Right ventricle myocardium inferior (tissue), 1 donor: Measurements from ENCODE around the gene KCND3. TPM values are rescaled to one million over a fixed set of nuclear protein-coding genes. Genes with fewer than 3 reads are reported as not detected.

Experiments used
- ATAC-seq: fragments of 200-7000 bp; cut with Tn5 transposase; one replicate; pipeline ENCODE4 v1.9.1; 2020; ENCODE audit warnings: mild to moderate bottlenecking, moderate library complexity
- DNase-seq: peaks from one replicate; pipeline ENCODE4 v3.0.0; 2021; ENCODE audit errors: missing footprints
- intact Hi-C: fragments of 100-400 bp; cut with DNase I; formaldehyde crosslinking; loops from one replicate; pipeline ENCODE4 v1.11.0; 2022
- total RNA-seq: library from RNA; stranded (reverse); fragmentation: NEBNext Ultra II Directional; extraction: Animal tissue kit (Norgen Biotek cat#: 25700); gene quantifications from one replicate; pipeline ENCODE4 v1.2.1, GENCODE V29; 2021
- donor health status: DM: no; HTN: yes; CAD: no; lungs with severe emphysema.

The KCND3 gene
- total RNA-seq, 1 donor from 2014 or later, result 20.7 TPM

GRCh38 chr1:111784273-111784901 is 205.1 kb downstream of the KCND3 start:
- DNase-seq, result no peak
- no peak for ATAC-seq
- intact Hi-C loops, result no loop called here

GRCh38 chr1:111779546-111779945 is 209.9 kb downstream of the KCND3 start:
- ATAC-seq (no peak), DNase-seq (no peak)
- intact Hi-C loops, result no loop called here

GRCh38 chr1:111778541-111779051 is 210.9 kb downstream of the KCND3 start:
- intact Hi-C loops, result no loop called here
- ATAC-seq (no peak), DNase-seq (no peak)

GRCh38 chr1:111778066-111778465 is 211.4 kb downstream of the KCND3 start:
- intact Hi-C loops, result no loop called here

GRCh38 chr1:111777301-111777700 is 212.2 kb downstream of the KCND3 start:
- DNase-seq (no peak), ATAC-seq (no peak)
- intact Hi-C loops, result no loop called here

More at GRCh38 chr1:111778066-111778465, 211.4 kb downstream of the KCND3 start:
- no peak for DNase-seq
- ATAC-seq, result no peak

- DNase-seq, result no peak
- intact Hi-C loops, result no loop called here
Measured at GRCh38 chr1:111776861-111777260, 212.6 kb downstream of the KCND3 start.

GRCh38 chr1:111776391-111776790 is 213.1 kb downstream of the KCND3 start:
- intact Hi-C loops, result no loop called here
- ATAC-seq (no peak), DNase-seq (no peak)

More at GRCh38 chr1:111776861-111777260, 212.6 kb downstream of the KCND3 start:
- no peak for ATAC-seq

GRCh38 chr1:111775966-111776365 is 213.5 kb downstream of the KCND3 start:
- intact Hi-C loops, result no loop called here
- ATAC-seq, result no peak
- no peak for DNase-seq

GRCh38 chr1:111770916-111771315 is 218.6 kb downstream of the KCND3 start:
- no peak for DNase-seq
- intact Hi-C loops, result no loop called here
- ATAC-seq, result no peak

- intact Hi-C loops, result loop anchor here (2.0 kb wide), 1 partner anchor 289 kb away; no protein-coding TSS in a partner anchor
- DNase-seq (no peak), ATAC-seq (peak; percentile 48)
Measured at GRCh38 chr1:111769517-111770146, 219.8 kb downstream of the KCND3 start.

- intact Hi-C loops, result loop anchor here (2.0 kb wide), 1 partner anchor 288 kb away; no protein-coding TSS in a partner anchor
- ATAC-seq, result no peak
Measured at GRCh38 chr1:111768625-111769024, 220.8 kb downstream of the KCND3 start.

GRCh38 chr1:111768023-111768422 is 221.4 kb downstream of the KCND3 start:
- DNase-seq (no peak), ATAC-seq (no peak)
- intact Hi-C loops, result loop anchor here (2.0 kb wide), 1 partner anchor 287 kb away; no protein-coding TSS in a partner anchor

More at GRCh38 chr1:111768625-111769024, 220.8 kb downstream of the KCND3 start:
- no peak for DNase-seq

GRCh38 chr1:111762332-111762731 is 227.1 kb downstream of the KCND3 start:
- ATAC-seq, result no peak
- DNase-seq, result no peak
- intact Hi-C loops, result no loop called here

- intact Hi-C loops, result no loop called here
- DNase-seq (no peak), ATAC-seq (no peak)
Measured at GRCh38 chr1:111761717-111762116, 227.8 kb downstream of the KCND3 start.

- ATAC-seq (no peak), DNase-seq (no peak)
- intact Hi-C loops, result loop anchor here (5.0 to 10.0 kb wide), 2 partner anchors 251 to 794 kb away; partner anchors contain the start of gene LRIF1
Measured at GRCh38 chr1:111758373-111758772, 231.1 kb downstream of the KCND3 start.

- DNase-seq, result no peak
- intact Hi-C loops, result loop anchor here (5.0 to 10.0 kb wide), 2 partner anchors 249 to 791 kb away; partner anchors contain the start of gene LRIF1
- ATAC-seq, result peak; percentile 24
Measured at GRCh38 chr1:111756124-111756513, 233.3 kb downstream of the KCND3 start.

GRCh38 chr1:111755331-111756123 is 233.9 kb downstream of the KCND3 start, which contains the start of gene DDX20:
Gene DDX20, plus strand, starts transcription at chr1:111755901. Its CDS starts 24 bp downstream, at chr1:111755925.
- DNase-seq (peak; percentile 97), ATAC-seq (peak; percentile 98)
- intact Hi-C loops, result loop anchor here (1.0 to 10.0 kb wide), 3 partner anchors 40 to 791 kb away; partner anchors contain the start of gene LRIF1

GRCh38 chr1:111754984-111755330 is 234.5 kb downstream of the KCND3 start:
- no peak for DNase-seq
- peak; percentile 12 for ATAC-seq
- intact Hi-C loops, result loop anchor here (1.0 to 10.0 kb wide), 3 partner anchors 40 to 790 kb away; partner anchors contain the start of gene LRIF1
